H1 (cell line): ENCODE measurements around the gene WRAP73. TPM values are rescaled to one million over a fixed set of nuclear protein-coding genes. Genes with fewer than 3 reads are reported as not detected.

Experiments used
- CTCF ChIA-PET: fragments of 300-600 bp; sonication (Branson Sonifier 250); formaldehyde crosslinking; loops from one replicate; lab custom pipeline; 2021; ENCODE audit not compliant: partially characterized antibody; lab: Charles Lee
- POLR2A ChIA-PET: fragments of 300-600 bp; sonication (Branson Sonifier 250); formaldehyde crosslinking; loops from one replicate; lab custom pipeline; 2021; ENCODE audit warnings: inconsistent platforms; ENCODE audit not compliant: partially characterized antibody; lab: Charles Lee
- DNase-seq, 2 experiments: peaks; one replicate each; pipeline versions ENCODE4 v3.0.0 to v3.0.0-alpha.2; 2010 to 2022; ENCODE audit warnings: low spot score in 2 of 2, low read depth in 1 of 2, mixed read lengths in 1 of 2
- FAIRE-seq: peaks from 2 replicates; lab custom pipeline; 2011; peaks lifted over from hg19 to GRCh38; lab: Jason Lieb, UNC
- H2AFZ ChIP-seq: 2 replicates; pipeline ENCODE4 v1.8.1; 2012; ENCODE audit warnings: low read length, inconsistent platforms
- H2AK5ac ChIP-seq: 2 replicates; pipeline ENCODE4 v1.6.1; 2013; ENCODE audit warnings: low read depth, low read length
- H2BK120ac ChIP-seq: replicated peaks from 2 replicates; pipeline ENCODE3; 2013; ENCODE audit warnings: low read depth, low read length, inconsistent platforms
- H2BK12ac ChIP-seq: 2 replicates; pipeline ENCODE4 v1.6.1; 2013; ENCODE audit warnings: low read depth, low read length
- H2BK15ac ChIP-seq: 2 replicates; pipeline ENCODE4 v1.6.1; 2013; ENCODE audit warnings: low read length
- H2BK20ac ChIP-seq: 2 replicates; pipeline ENCODE4 v1.6.1; 2013; ENCODE audit warnings: low read length
- H2BK5ac ChIP-seq: 2 replicates; pipeline ENCODE4 v1.6.1; 2013; ENCODE audit warnings: low read depth, low read length
- H3K14ac ChIP-seq: 2 replicates; pipeline ENCODE4 v1.6.1; 2013; ENCODE audit warnings: inconsistent platforms; ENCODE audit not compliant: insufficient read length
- H3K18ac ChIP-seq: 2 replicates; pipeline ENCODE4 v1.6.1; 2013; ENCODE audit warnings: low read length; ENCODE audit errors: extremely low read depth
- H3K23ac ChIP-seq: 2 replicates; pipeline ENCODE4 v1.6.1; 2013; ENCODE audit warnings: inconsistent platforms; ENCODE audit not compliant: insufficient read length
- H3K23me2 ChIP-seq: 2 replicates; pipeline ENCODE4 v1.6.1; 2013; ENCODE audit warnings: low read depth, low read length
- H3K27ac ChIP-seq: 2 replicates; pipeline ENCODE4 v1.6.1; 2011; ENCODE audit warnings: low read depth, low read length, inconsistent platforms
- H3K27me3 ChIP-seq, 4 experiments: replicated peaks in 1 of 4; 1 replicate in 1 of 4; 2 replicates in 3 of 4; pipeline versions ENCODE4 v1.6.1 to v1.8.1; 2011 to 2013; ENCODE audit warnings: low read length in 3 of 4, mild to moderate bottlenecking in 3 of 4, inconsistent platforms in 2 of 4, mixed read lengths in 2 of 4, moderate library complexity in 1 of 4; ENCODE audit not compliant: control insufficient read depth in 3 of 4, insufficient read depth in 3 of 4; ENCODE audit errors: extremely low read depth in 1 of 4
- H3K36me3 ChIP-seq, 4 experiments: 2 replicates each; pipeline versions ENCODE4 v1.6.1 to v1.8.1; 2011 to 2013; ENCODE audit warnings: mild to moderate bottlenecking in 4 of 4, low read length in 3 of 4, moderate library complexity in 2 of 4, control low read depth in 1 of 4, inconsistent platforms in 1 of 4; ENCODE audit not compliant: insufficient read depth in 4 of 4, control insufficient read depth in 2 of 4
- H3K4ac ChIP-seq: replicated peaks from 2 replicates; pipeline ENCODE3; 2013; ENCODE audit warnings: low read length, low read depth, mixed read lengths, inconsistent platforms; ENCODE audit not compliant: insufficient read length
- H3K4me1 ChIP-seq, 4 experiments: replicated peaks in 1 of 4; 1 replicate in 1 of 4; 2 replicates in 3 of 4; pipeline versions ENCODE4 v1.6.1 to v1.8.1; 2011 to 2013; ENCODE audit warnings: low read length in 3 of 4, inconsistent platforms in 2 of 4, mixed read lengths in 1 of 4; ENCODE audit not compliant: insufficient read depth in 4 of 4, control insufficient read depth in 3 of 4
- H3K4me2 ChIP-seq, 2 experiments: 2 replicates each; pipeline versions ENCODE4 v1.6.1 to v1.8.1; 2011 to 2013; ENCODE audit warnings: low read depth in 2 of 2, low read length in 2 of 2, control low read depth in 1 of 2, inconsistent platforms in 1 of 2, mild to moderate bottlenecking in 1 of 2; ENCODE audit not compliant: insufficient read depth in 1 of 2
- H3K4me3 ChIP-seq, 4 experiments: fragments of 200-600, 300-600 bp in 1 of 4; sonication (generic), shearing (Covaris generic), sonication (Bioruptor Twin) in 1 of 4; 2 replicates each; pipeline versions ENCODE4 v1.5.1 to v1.8.1; 2011 to 2016; ENCODE audit warnings: low read length in 4 of 4, low read depth in 3 of 4, control low read depth in 2 of 4, inconsistent platforms in 2 of 4, mild to moderate bottlenecking in 2 of 4, mixed read lengths in 1 of 4, moderate library complexity in 1 of 4; ENCODE audit not compliant: insufficient read depth in 2 of 4; ENCODE audit errors: extremely low read depth in 1 of 4
- H3K56ac ChIP-seq: replicated peaks from 2 replicates; pipeline ENCODE3; 2013; ENCODE audit warnings: low read depth, mild to moderate bottlenecking, mixed read lengths, low read length, inconsistent platforms; ENCODE audit not compliant: insufficient read length
- H3K79me1 ChIP-seq: 2 replicates; pipeline ENCODE4 v1.6.1; 2013; ENCODE audit warnings: low read depth, low read length, control low read depth
- H3K79me2 ChIP-seq, 2 experiments: 2 replicates each; pipeline versions ENCODE4 v1.6.1 to v1.8.1; 2012 to 2013; ENCODE audit warnings: low read length in 2 of 2, mild to moderate bottlenecking in 2 of 2, inconsistent platforms in 1 of 2; ENCODE audit not compliant: insufficient read depth in 2 of 2, control insufficient read depth in 1 of 2
- H3K9ac ChIP-seq, 4 experiments: replicated peaks in 1 of 4; 1 replicate in 1 of 4; 2 replicates in 3 of 4; pipeline versions ENCODE4 v1.6.1 to v1.8.1; 2011 to 2013; ENCODE audit warnings: low read depth in 3 of 4, low read length in 3 of 4, control low read depth in 2 of 4, mild to moderate bottlenecking in 2 of 4, moderate library complexity in 2 of 4, inconsistent platforms in 1 of 4; ENCODE audit errors: extremely low read depth in 1 of 4
- H3K9me3 ChIP-seq, 2 experiments: 2 replicates each; pipeline versions ENCODE4 v1.6.1 to v1.8.1; 2012 to 2013; ENCODE audit warnings: mild to moderate bottlenecking in 2 of 2, moderate library complexity in 2 of 2, control low read depth in 1 of 2, inconsistent platforms in 1 of 2, low read depth in 1 of 2, low read length in 1 of 2, mixed read lengths in 1 of 2; ENCODE audit not compliant: insufficient read depth in 2 of 2
- H4K20me1 ChIP-seq, 2 experiments: replicated peaks in 1 of 2; 2 replicates each; pipeline versions ENCODE3 to v1.8.1; 2011 to 2013; ENCODE audit warnings: inconsistent platforms in 2 of 2, low read length in 2 of 2, mild to moderate bottlenecking in 1 of 2; ENCODE audit not compliant: insufficient read depth in 2 of 2, control insufficient read depth in 1 of 2
- H4K5ac ChIP-seq: 2 replicates; pipeline ENCODE4 v1.6.1; 2013; ENCODE audit warnings: low read length, low read depth, mixed read lengths, inconsistent platforms; ENCODE audit not compliant: insufficient read length
- H4K8ac ChIP-seq: 2 replicates; pipeline ENCODE4 v1.8.0; 2013; ENCODE audit warnings: mild to moderate bottlenecking, moderate library complexity, low read length, inconsistent platforms; ENCODE audit not compliant: insufficient read depth; ENCODE audit errors: extremely low read depth
- H4K91ac ChIP-seq: replicated peaks from 2 replicates; pipeline ENCODE3; 2013; ENCODE audit warnings: low read length, mixed read lengths, inconsistent platforms; ENCODE audit not compliant: insufficient read length
- BACH1 ChIP-seq: IDR thresholded peaks from 2 replicates; pipeline ENCODE4 v1.6.1; 2012; ENCODE audit warnings: low read length, improper control_type of control experiment
- CEBPB ChIP-seq: IDR thresholded peaks from 2 replicates; pipeline ENCODE4 v1.6.1; 2012; ENCODE audit warnings: low read depth, low read length
- CREB1 ChIP-seq: IDR thresholded peaks from 2 replicates; pipeline ENCODE4 v1.6.1; 2012; ENCODE audit warnings: inconsistent platforms
- CTBP2 ChIP-seq: IDR thresholded peaks from 2 replicates; pipeline ENCODE4 v1.7.0; 2011; ENCODE audit warnings: borderline replicate concordance, mild to moderate bottlenecking, moderate library complexity, mixed read lengths, low read length; ENCODE audit not compliant: insufficient read depth, insufficient read length
- HDAC6 ChIP-seq: IDR thresholded peaks from one replicate; pipeline ENCODE4 v1.7.1; 2012; ENCODE audit warnings: low read depth, mild to moderate bottlenecking, inconsistent platforms, low read length, moderate library complexity
- POLR2AphosphoS5 ChIP-seq: IDR thresholded peaks from 2 replicates; pipeline ENCODE4 v1.6.1; 2011; ENCODE audit warnings: low read depth, low read length
- SIRT6 ChIP-seq: IDR thresholded peaks from one replicate; pipeline ENCODE4 v1.7.1; 2012; ENCODE audit warnings: low read length, inconsistent platforms
- SP1 ChIP-seq: IDR thresholded peaks from 2 replicates; pipeline ENCODE4 v1.6.1; 2011; ENCODE audit warnings: low read depth, low read length
- SRF ChIP-seq: IDR thresholded peaks from 2 replicates; pipeline ENCODE4 v1.6.1; 2011; ENCODE audit warnings: mild to moderate bottlenecking, low read depth, low read length, moderate library complexity
- SUZ12 ChIP-seq: fragments of 200-600 bp; sonication (generic); IDR thresholded peaks from 2 replicates; pipeline ENCODE4 v1.6.1; 2012; ENCODE audit warnings: mild to moderate bottlenecking, inconsistent platforms, low read length, moderate library complexity, mixed read lengths
- YY1 ChIP-seq: IDR thresholded peaks from 2 replicates; pipeline ENCODE4 v1.6.1; 2011; ENCODE audit warnings: low read depth, mild to moderate bottlenecking, low read length
- WGBS, 2 experiments: shearing (Covaris generic) in 1 of 2; methylation state at CpG; one replicate each; pipeline versions ENCODE4 v1.1.6 to v1.1.7; 2013 to 2015; ENCODE audit warnings: low lambda C conversion rate in 2 of 2, mixed read lengths in 2 of 2, inconsistent platforms in 1 of 2, low coverage in 1 of 2, missing lambda C conversion rate in 1 of 2; ENCODE audit not compliant: insufficient replicate concordance in 2 of 2, insufficient coverage in 1 of 2, insufficient read length in 1 of 2; ENCODE audit errors: extremely low coverage in 1 of 2, missing lambda C conversion rate in 1 of 2; 5-methylcytosine and 5-hydroxymethylcytosine counted together
- polyA plus RNA-seq, 7 experiments: library from polyadenylated mRNA; depleted of rRNA in 3 of 7; stranded (reverse) in 5 of 7; unstranded in 2 of 7; fragments of >200 nt in 5 of 7; fragments of 200-250 nt in 2 of 7; gene quantifications; 1 replicate in 5 of 7; 2 replicates in 1 of 7; 4 replicates in 1 of 7; pipeline versions ENCODE4 v1.2.1 to v1.2.3, GENCODE V29; 2011 to 2013; ENCODE audit warnings: missing spikeins in 2 of 7, mixed read lengths in 2 of 7
- total RNA-seq: library from RNA; stranded (reverse); fragmentation: NEBNext Ultra II Directional; extraction: Animal tissue kit (Norgen Biotek cat#: 25700); gene quantifications from 2 replicates; pipeline ENCODE4 v1.2.1, GENCODE V29; 2021

Gene WRAP73
- total and polyA plus RNA-seq, 2 of the 8 experiments (the other 6 are each of a cell fraction or from before 2014, with no cell fraction given): 30.3 to 50.7 TPM

DNA sequence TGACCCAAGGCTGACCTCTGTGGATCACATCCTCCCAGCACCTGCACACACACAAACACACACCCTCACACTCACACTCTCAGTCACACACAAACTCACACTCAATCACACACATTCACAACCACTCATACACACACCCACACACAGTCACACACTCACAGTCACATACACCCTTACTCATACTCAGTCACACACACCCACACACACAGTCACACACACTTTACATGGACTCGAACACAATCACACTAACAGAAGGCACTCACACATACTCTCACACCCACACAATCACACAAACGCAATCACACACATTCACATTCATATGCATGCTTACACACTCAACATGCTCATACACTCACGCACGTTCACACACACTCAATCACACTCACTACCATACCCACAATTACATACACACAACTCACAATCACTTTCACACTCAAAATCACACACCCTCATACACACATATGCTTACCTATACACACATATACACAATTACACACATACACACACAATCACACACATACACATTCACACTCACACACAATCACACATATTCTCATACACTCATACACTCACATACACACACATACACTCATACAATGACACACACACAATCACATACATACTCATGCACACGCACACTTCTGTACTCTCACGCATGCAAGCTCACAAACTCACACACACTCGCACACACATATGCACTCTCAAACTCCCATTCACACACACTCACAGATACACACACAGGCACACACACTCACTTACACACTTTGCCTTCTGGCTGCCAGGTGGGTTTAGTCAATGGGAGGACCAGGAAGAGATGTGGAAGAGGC, 44.7 kb downstream of the WRAP73 start:
- Histone ChIP-seq H3K4me3 (no peak overlapping the region), H4K20me1 (peaks cover 0 to 10% of the 10 kb centered on the region in 2 experiments), H4K5ac (no peak overlapping the region), H3K18ac (no peak overlapping the region), H3K14ac (no peak overlapping the region), H2BK5ac (peak overlapping the region; percentile 52; the same call in 1 of the 2 replicates), H2BK20ac (0 out of 2 replicates have a peak overlapping the region, but pooled peaks have one; percentile 6), H3K27ac (no peak overlapping the region), H4K8ac (no peak overlapping the region), H2BK120ac (no peak overlapping the region), H2AFZ (no peak overlapping the region), H3K23ac (no peak overlapping the region), H3K36me3 (no peaks in the 10 kb centered on the region; a peak in 1 of 8 replicates), H2BK12ac (peak overlapping the region; percentile 33; the same call in 1 of the 2 replicates), H3K79me2 (peaks cover 0 to 14% of the 10 kb centered on the region in 2 experiments; a peak in 3 of 4 replicates), H3K56ac (peak overlapping the region; percentile 13), H3K4me2 (no peak overlapping the region), H3K9ac (no peak overlapping the region), H3K23me2 (peaks cover 8% of the 10 kb centered on the region; the same call in 1 of the 2 replicates), H3K79me1 (peaks cover 2% of the 10 kb centered on the region), H3K4ac (peak overlapping the region; percentile 66), H3K9me3 (no peaks in the 10 kb centered on the region; a peak in 1 of 4 replicates), H3K27me3 (no peaks in the 10 kb centered on the region), H4K91ac (peak overlapping the region; percentile 61), H2BK15ac (peak overlapping the region; percentile 73), H3K4me1 (peaks cover 0 to 11% (median 8%) of the 10 kb centered on the region in 4 experiments; a peak in 5 of 7 replicates), H2AK5ac (peak overlapping the region; percentile 96)
- TF ChIP-seq POLR2AphosphoS5 (no peak), HDAC6 (no peak), YY1 (no peak), SUZ12 (no peak), CREB1 (no peak), BACH1 (no peak), CEBPB (no peak), SRF (no peak), SP1 (no peak), SIRT6 (no peak), CTBP2 (no peak)
- DNase-seq (no peak), FAIRE-seq (no peak)
- WGBS, 2 experiments: 86 to 100% methylated on average over 1 to 7 of the region's 7 CpGs
- CTCF ChIA-PET: interaction anchor here (1.2 to 6.4 kb wide), 6 partner anchors 10 to 87 kb away, joined by 3 to 84 read pairs (median 10); no protein-coding TSS in a partner anchor
- POLR2A ChIA-PET: no interaction called here
